SH-SY5Y (cell line): ENCODE data around the gene CYP1B1.

ENCODE experiments used
- GATA2 ChIP-seq: IDR thresholded peaks from 2 replicates; pipeline ENCODE4 v1.6.1; 2011; ENCODE audit warnings: mild to moderate bottlenecking, low read depth, low read length
- GATA3 ChIP-seq: IDR thresholded peaks from 2 replicates; pipeline ENCODE4 v1.6.1; 2011; ENCODE audit warnings: low read depth, mild to moderate bottlenecking, low read length, moderate library complexity

DNA sequence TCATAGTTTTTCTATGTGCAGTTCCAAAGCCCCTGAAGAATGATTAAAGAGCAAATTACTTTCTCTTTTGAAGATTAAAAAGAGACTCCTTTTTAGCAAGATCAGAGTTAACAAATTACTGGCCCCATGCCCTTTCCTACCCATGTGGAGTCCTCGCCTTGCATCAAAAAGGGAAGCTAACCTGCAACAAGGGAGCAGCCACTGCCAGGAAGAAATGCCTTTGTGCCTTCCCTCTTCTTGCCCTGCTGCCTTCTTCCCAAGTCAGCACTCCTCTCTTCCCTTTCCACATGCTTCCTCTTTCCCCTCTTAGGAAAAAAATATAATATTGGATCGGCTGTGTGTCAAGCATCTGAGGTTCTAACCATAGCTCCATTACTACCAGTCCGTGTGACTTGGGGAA is 37.1 kb upstream of the CYP1B1 start:
- no peak for TF ChIP-seq GATA2
- TF ChIP-seq GATA3, result no peak
